ENCODE measurements around the gene GRIP2. TPM values are rescaled to one million over a fixed set of nuclear protein-coding genes. Genes with fewer than 3 reads are reported as not detected.

The GRIP2 gene
- total and polyA plus RNA-seq, 9 of the 15 experiments (the other 6 are each of a cell fraction or from before 2014, with no cell fraction given), result 0.01 TPM; not detected in 7

- no peak for TF ChIP-seq E4F1 (CRISPR knock-in tag; IDR thresholded peaks at IDR 0.05; ENCODE audit: borderline replicate concordance)
- TF ChIP-seq CCAR2 (IDR thresholded peaks at IDR 0.05; ENCODE audit: low read depth, low read length), result no peak
- TF ChIP-seq HCFC1 (IDR thresholded peaks at IDR 0.05; ENCODE audit: low read depth, low read length), result no peak
These were observed 19.2 kb downstream of the GRIP2 start (continued) for GRCh38 chr3:14520967-14521366.

- Histone ChIP-seq H3K4me1 (replicated peaks in 1 of 2; ENCODE audit: control insufficient read depth in 2 of 2, insufficient read depth in 2 of 2, low read length in 2 of 2) (peaks cover 0 to 16% of the 10 kb centered on the region in 2 experiments; a peak in 2 of 5 replicates), H3K27me3 (ENCODE audit: control insufficient read depth in 2 of 2, insufficient read depth in 2 of 2, low read length in 2 of 2) (peaks cover 72 to 81% of the 10 kb centered on the region in 2 experiments), H2AFZ (ENCODE audit: low read depth, low read length) (no peak overlapping the region), H3K36me3 (ENCODE audit: control insufficient read depth, insufficient read depth, low read length) (no peaks in the 10 kb centered on the region), H3K9me3 (replicated peaks; ENCODE audit: control insufficient read depth, insufficient read depth, low read depth, low read length) (no peaks in the 10 kb centered on the region), H3K9ac (ENCODE audit: insufficient read depth in 1 of 2, low read depth in 2 of 2, low read length in 2 of 2) (peak overlapping the region in 1 of 2 experiments; percentile 59; a peak in 1 of 4 replicates), H3K79me2 (ENCODE audit: control insufficient read depth, insufficient read depth, low read length) (no peaks in the 10 kb centered on the region), H3K27ac (ENCODE audit: extremely low read depth, low read depth, low read length) (no peak overlapping the region), H3K4me2 (ENCODE audit: insufficient read depth, low read length) (no peak overlapping the region), H3K4me3 (no peak overlapping the region), H4K20me1 (replicated peaks; ENCODE audit: control insufficient read depth, insufficient read depth, low read length) (peaks cover 13% of the 10 kb centered on the region), H3K9me1 (ENCODE audit: control insufficient read depth, insufficient read depth, low read length) (no peaks in the 10 kb centered on the region)
- 2% methylated on average over 15 of the region's 15 CpGs for WGBS (ENCODE audit: insufficient coverage, low coverage, missing lambda C conversion rate)
- TF ChIP-seq ZNF165 (CRISPR knock-in tag; IDR thresholded peaks at IDR 0.05; ENCODE audit: borderline replicate concordance) (no peak), CTCF (IDR thresholded peaks at IDR 0.05 in 2 of 3, conservative IDR thresholded peaks at IDR 0.05 in 1 of 3; ENCODE audit: insufficient read depth in 2 of 3, low read depth in 1 of 3, low read length in 3 of 3) (peak; percentile 24 to 44 (median 36))
- FAIRE-seq (peak; percentile 40), ATAC-seq (peak; percentile 64), DNase-seq (ENCODE audit: extremely low read depth in 1 of 4, low spot score in 3 of 4) (peak in 2 of 4 experiments; percentile 47 to 56)
- in situ Hi-C loops (cut with MboI), result loop anchor here (25.0 kb wide), 1 partner anchor 392 kb away; no protein-coding TSS in a partner anchor
- CTCF ChIA-PET (ENCODE audit: low intra/inter-chr PET ratio), result no interaction called here
- intact Hi-C loops (cut with micrococcal nuclease), result no loop called here
- POLR2A ChIA-PET, result interaction anchor here (0.9 to 1.4 kb wide), 2 partner anchors 9 to 317 kb away, joined by 3 to 4 read pairs; no protein-coding TSS in a partner anchor
- BruUV-seq (replicated peaks), result no TSS peak
These were observed 20.0 kb downstream of the GRIP2 start for GRCh38 chr3:14520149-14520548.

Measured in K562 (cell line).